Measurements from ENCODE around the gene STK32A. TPM values are rescaled to one million over a fixed set of nuclear protein-coding genes. Genes with fewer than 3 reads are reported as not detected.
A peak's percentile ranks its signal among the peaks of the same experiment; 100 is the strongest.

STK32A gene
- total and polyA plus RNA-seq, 2 experiments from 2014 or later = 0.83 to 1.1 TPM

- TF ChIP-seq, protein P1, sequence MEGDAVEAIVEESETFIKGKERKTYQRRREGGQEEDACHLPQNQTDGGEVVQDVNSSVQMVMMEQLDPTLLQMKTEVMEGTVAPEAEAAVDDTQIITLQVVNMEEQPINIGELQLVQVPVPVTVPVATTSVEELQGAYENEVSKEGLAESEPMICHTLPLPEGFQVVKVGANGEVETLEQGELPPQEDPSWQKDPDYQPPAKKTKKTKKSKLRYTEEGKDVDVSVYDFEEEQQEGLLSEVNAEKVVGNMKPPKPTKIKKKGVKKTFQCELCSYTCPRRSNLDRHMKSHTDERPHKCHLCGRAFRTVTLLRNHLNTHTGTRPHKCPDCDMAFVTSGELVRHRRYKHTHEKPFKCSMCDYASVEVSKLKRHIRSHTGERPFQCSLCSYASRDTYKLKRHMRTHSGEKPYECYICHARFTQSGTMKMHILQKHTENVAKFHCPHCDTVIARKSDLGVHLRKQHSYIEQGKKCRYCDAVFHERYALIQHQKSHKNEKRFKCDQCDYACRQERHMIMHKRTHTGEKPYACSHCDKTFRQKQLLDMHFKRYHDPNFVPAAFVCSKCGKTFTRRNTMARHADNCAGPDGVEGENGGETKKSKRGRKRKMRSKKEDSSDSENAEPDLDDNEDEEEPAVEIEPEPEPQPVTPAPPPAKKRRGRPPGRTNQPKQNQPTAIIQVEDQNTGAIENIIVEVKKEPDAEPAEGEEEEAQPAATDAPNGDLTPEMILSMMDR (IDR thresholded peaks at IDR 0.05; ENCODE audit: low read depth, low read length) = no peak
- Histone ChIP-seq H3K27ac (peak overlapping the region; percentile 96), H3K27me3 (no peaks in the 10 kb centered on the region), H3K4me1 (ENCODE audit: low read depth) (peaks cover 63% of the 10 kb centered on the region), H3K4me3 (no peak overlapping the region), H3K36me3 (peaks cover 19% of the 10 kb centered on the region), H3K9me3 (ENCODE audit: low read depth) (no peaks in the 10 kb centered on the region)
- peak in 1 of 2 donors; percentile 50 for DNase-seq (ENCODE audit: low read depth in 1 of 2, low spot score in 1 of 2)
Observed at GRCh38 chr5:147411359-147412319, 176.8 kb downstream of the STK32A start.

DNA sequence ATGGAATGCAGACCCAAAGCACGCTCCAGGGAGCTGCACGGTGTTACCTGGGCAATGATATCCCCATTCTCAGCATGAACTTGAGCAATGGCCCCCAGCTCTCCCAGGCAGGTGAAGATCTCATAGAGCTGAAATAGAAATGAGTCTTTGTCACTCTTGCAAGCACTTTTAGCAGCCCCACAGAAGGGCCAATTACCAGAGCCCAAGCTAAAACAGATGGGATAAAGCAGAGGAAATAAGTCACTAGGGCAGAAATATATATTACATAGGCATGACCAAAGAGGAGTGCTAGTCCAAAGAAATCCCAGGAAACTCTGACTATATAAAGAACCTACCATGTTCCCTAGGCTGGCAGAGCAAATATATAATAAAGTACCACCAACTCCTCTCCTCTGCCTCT is 177.7 kb downstream of the STK32A start:
- H3K36me3 ChIP-seq = peaks cover 19% of the 10 kb centered on the region
- H3K27ac ChIP-seq = peak overlapping the region; percentile 62
- no peaks in the 10 kb centered on the region for H3K9me3 ChIP-seq (ENCODE audit: low read depth)
- H3K27me3 ChIP-seq = no peaks in the 10 kb centered on the region
- H3K4me1 ChIP-seq (ENCODE audit: low read depth) = peaks cover 58% of the 10 kb centered on the region
- no peak overlapping the region for H3K4me3 ChIP-seq
- no peak for DNase-seq (ENCODE audit: low read depth in 1 of 2, low spot score in 1 of 2)
- TF ChIP-seq, protein P1 (IDR thresholded peaks at IDR 0.05; ENCODE audit: low read depth, low read length) = no peak

- Histone ChIP-seq H3K4me3 (no peak overlapping the region), H3K27ac (peak overlapping the region; percentile 62), H3K9me3 (ENCODE audit: low read depth) (no peaks in the 10 kb centered on the region), H3K27me3 (no peaks in the 10 kb centered on the region), H3K36me3 (peaks cover 24% of the 10 kb centered on the region), H3K4me1 (ENCODE audit: low read depth) (peaks cover 50% of the 10 kb centered on the region)
- no peak for DNase-seq (ENCODE audit: low read depth in 1 of 2, low spot score in 1 of 2)
- TF ChIP-seq, protein P1 (IDR thresholded peaks at IDR 0.05; ENCODE audit: low read depth, low read length) = no peak
Observed at GRCh38 chr5:147413266-147413665, 178.4 kb downstream of the STK32A start.

- no peak for DNase-seq (ENCODE audit: low read depth in 1 of 2, low spot score in 1 of 2)
- H3K27ac ChIP-seq = no peak overlapping the region
Observed at GRCh38 chr5:147415651-147416050, 180.8 kb downstream of the STK32A start.

DNA sequence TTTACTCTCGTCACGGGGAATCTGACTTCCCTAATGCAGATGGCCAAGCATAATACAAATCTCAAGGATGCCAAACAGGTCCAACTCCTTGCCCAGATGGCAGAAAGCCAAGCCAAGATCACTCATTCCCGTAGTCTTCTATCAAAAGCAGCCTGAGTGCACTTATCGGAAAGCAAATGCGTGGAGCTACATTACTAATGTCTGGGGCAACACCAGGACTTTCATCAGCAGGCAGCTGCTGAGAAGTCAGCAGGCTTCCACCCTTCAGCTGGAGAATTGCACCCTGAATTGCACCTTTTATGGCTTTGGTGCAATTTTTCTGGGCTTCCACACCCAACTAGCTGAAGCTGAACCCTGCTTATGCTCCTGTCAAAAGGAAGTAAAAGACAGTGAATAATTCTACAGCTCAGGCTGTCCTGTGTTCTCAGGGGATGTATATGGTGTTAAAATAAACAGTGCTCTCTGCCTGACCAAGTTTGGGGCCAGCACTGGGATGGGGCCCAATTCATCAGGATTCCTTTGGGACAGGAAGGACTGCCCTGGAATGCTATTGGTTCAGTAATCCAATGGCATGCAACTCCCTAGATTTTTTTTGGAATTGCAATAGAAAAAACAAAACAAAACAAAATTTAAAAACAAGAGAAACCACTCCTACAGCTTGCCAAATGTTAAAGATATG is 182.4 kb downstream of the STK32A start:
- Histone ChIP-seq H3K36me3 (peaks cover 27% of the 10 kb centered on the region), H3K27ac (no peak overlapping the region), H3K27me3 (no peaks in the 10 kb centered on the region), H3K4me3 (no peak overlapping the region), H3K4me1 (ENCODE audit: low read depth) (peaks cover 12% of the 10 kb centered on the region), H3K9me3 (ENCODE audit: low read depth) (no peaks in the 10 kb centered on the region)
- peak in 1 of 2 donors; percentile 93 for DNase-seq (ENCODE audit: low read depth in 1 of 2, low spot score in 1 of 2)
- TF ChIP-seq, protein P1 (IDR thresholded peaks at IDR 0.05; ENCODE audit: low read depth, low read length) = no peak

More at GRCh38 chr5:147415651-147416050, 180.8 kb downstream of the STK32A start:
- Histone ChIP-seq H3K9me3 (ENCODE audit: low read depth) (no peaks in the 10 kb centered on the region), H3K27me3 (no peaks in the 10 kb centered on the region), H3K4me3 (no peak overlapping the region), H3K4me1 (ENCODE audit: low read depth) (peaks cover 27% of the 10 kb centered on the region), H3K36me3 (peaks cover 27% of the 10 kb centered on the region)
- TF ChIP-seq, protein P1 (IDR thresholded peaks at IDR 0.05; ENCODE audit: low read depth, low read length) = no peak

Data from cardiac muscle cell (in vitro differentiated cells and primary cell).